CD4-positive, alpha-beta memory T cell (primary cell): ENCODE measurements around the gene GRIP2. TPM values are rescaled to one million over a fixed set of nuclear protein-coding genes. Genes with fewer than 3 reads are reported as not detected.

Experiments
- CTCF ChIA-PET: fragments of 350-600 bp; sonication (Branson Sonifier 250); formaldehyde crosslinking; loops from one replicate; lab custom pipeline; 2021; ENCODE audit warnings: inconsistent platforms; ENCODE audit not compliant: partially characterized antibody; lab: Charles Lee
- POLR2A ChIA-PET: fragments of 350-600 bp; sonication (Branson Sonifier 250); formaldehyde crosslinking; loops from one replicate; lab custom pipeline; 2021; ENCODE audit not compliant: partially characterized antibody; lab: Charles Lee
- DNase-seq, 5 donors: peaks; one replicate each; pipeline versions ENCODE4 v3.0.0 to v3.0.0-alpha.2; 2020 to 2022; ENCODE audit warnings: mixed read lengths in 1 of 5
- H3K27ac ChIP-seq: one replicate; pipeline ENCODE4 v1.7.0; 2013; ENCODE audit warnings: low read depth, low read length
- H3K27me3 ChIP-seq: 2 replicates; pipeline ENCODE4 v1.7.0; 2013; ENCODE audit warnings: mild to moderate bottlenecking, low read length, moderate library complexity; ENCODE audit not compliant: insufficient read depth
- H3K36me3 ChIP-seq: 2 replicates; pipeline ENCODE4 v1.7.0; 2013; ENCODE audit warnings: mild to moderate bottlenecking, low read length, moderate library complexity; ENCODE audit not compliant: insufficient read depth
- H3K4me1 ChIP-seq: 2 replicates; pipeline ENCODE4 v1.7.0; 2013; ENCODE audit warnings: mild to moderate bottlenecking, low read length, moderate library complexity; ENCODE audit not compliant: insufficient read depth
- H3K4me3 ChIP-seq, 2 donors: one replicate each; pipeline ENCODE4 v1.7.0; 2013; ENCODE audit warnings: low read length in 2 of 2, mild to moderate bottlenecking in 1 of 2
- H3K9me3 ChIP-seq, 2 donors: one replicate each; pipeline ENCODE4 v1.7.0; 2013; ENCODE audit warnings: low read length in 2 of 2, control low read depth in 1 of 2; ENCODE audit not compliant: control insufficient read depth in 1 of 2
- H3K27ac Mint-ChIP-seq, 7 donors: one replicate each; pipeline ENCODE4 v1.8.0; 2020 to 2021; ENCODE audit warnings: mixed read lengths in 7 of 7, mild to moderate bottlenecking in 6 of 7, inconsistent platforms in 3 of 7, moderate library complexity in 3 of 7
- H3K27me3 Mint-ChIP-seq, 2 donors: one replicate each; pipeline ENCODE4 v1.8.0; 2020 to 2021; ENCODE audit warnings: mixed read lengths in 2 of 2
- H3K36me3 Mint-ChIP-seq, 2 donors: one replicate each; pipeline ENCODE4 v1.8.0; 2020 to 2021; ENCODE audit warnings: mixed read lengths in 2 of 2, inconsistent platforms in 1 of 2, mild to moderate bottlenecking in 1 of 2
- H3K4me1 Mint-ChIP-seq, 4 donors: one replicate each; pipeline ENCODE4 v1.8.0; 2020 to 2021; ENCODE audit warnings: mixed read lengths in 4 of 4, mild to moderate bottlenecking in 1 of 4
- H3K4me3 Mint-ChIP-seq, 8 donors: one replicate each; pipeline ENCODE4 v1.8.0; 2020 to 2021; ENCODE audit warnings: mixed read lengths in 8 of 8, mild to moderate bottlenecking in 7 of 8, moderate library complexity in 6 of 8, inconsistent platforms in 3 of 8
- H3K9me3 Mint-ChIP-seq, 8 donors: one replicate each; pipeline ENCODE4 v1.8.0; 2020 to 2021; ENCODE audit warnings: mixed read lengths in 8 of 8, mild to moderate bottlenecking in 5 of 8, inconsistent platforms in 3 of 8, moderate library complexity in 1 of 8
- intact Hi-C: fragments of 100-400 bp; cut with micrococcal nuclease; formaldehyde crosslinking; loops from one replicate; pipeline ENCODE4 v1.15.1; 2023
- polyA plus RNA-seq, 2 donors: library from polyadenylated mRNA; unstranded; fragments of 300-500 nt; fragmentation: Illumina TruSeq; gene quantifications; one replicate each; pipeline ENCODE4 v1.2.3, GENCODE V29; 2021
- total RNA-seq, 2 experiments: library from RNA; stranded (reverse); gene quantifications; one replicate each; pipeline ENCODE4 v1.2.3, GENCODE V29; 2021

The GRIP2 gene
- total and polyA plus RNA-seq, 4 experiments from 2014 or later, result not detected

GRCh38 chr3:14483286-14483685 is 56.9 kb downstream of the GRIP2 start:
- Mint-ChIP-seq H3K36me3 (peaks cover 47 to 90% of the 10 kb centered on the region in 2 donors), H3K27ac (no peak overlapping the region), H3K4me3 (no peak overlapping the region), H3K27me3 (no peaks in the 10 kb centered on the region), H3K4me1 (peaks cover 0 to 1% (median under 1%) of the 10 kb centered on the region in 4 donors), H3K9me3 (no peaks in the 10 kb centered on the region)
- no peaks in the 10 kb centered on the region for H3K27me3 ChIP-seq
- no peak overlapping the region for H3K4me3 ChIP-seq
- ChIA-PET POLR2A (no interaction called here), CTCF (interaction anchor here (0.8 to 1.4 kb wide), 2 partner anchors 16 to 25 kb away, joined by 3 to 5 read pairs; no protein-coding TSS in a partner anchor)
- H3K4me1 ChIP-seq, result no peaks in the 10 kb centered on the region
- no peak overlapping the region for H3K27ac ChIP-seq
- H3K9me3 ChIP-seq, result no peaks in the 10 kb centered on the region
- H3K36me3 ChIP-seq, result peaks cover 75% of the 10 kb centered on the region
- intact Hi-C loops, result no loop called here
- DNase-seq, result no peak

DNA sequence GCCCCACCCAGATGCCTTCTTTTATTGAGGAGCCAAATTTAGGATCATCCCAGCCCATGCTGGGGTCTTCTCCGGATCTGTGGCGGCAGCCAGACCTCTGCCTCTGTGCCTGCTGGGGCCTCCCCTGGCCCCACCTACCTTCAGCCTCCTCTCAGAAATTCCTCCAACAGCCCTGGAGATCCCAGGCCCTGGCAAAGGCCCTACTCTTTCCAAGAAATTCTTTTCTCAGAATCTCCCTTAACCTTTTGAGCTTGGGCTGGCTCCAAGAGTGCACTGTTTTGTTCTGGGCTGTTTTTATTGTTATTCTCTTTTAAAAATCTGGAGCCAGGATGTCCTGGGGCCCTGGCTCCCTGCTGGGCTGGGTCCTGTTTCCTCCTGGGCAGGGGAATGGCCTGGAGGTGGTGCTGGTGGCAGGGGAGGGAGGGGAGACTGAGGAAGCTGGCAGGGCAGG is 57.8 kb downstream of the GRIP2 start:
- no peaks in the 10 kb centered on the region for H3K27me3 Mint-ChIP-seq
- H3K27ac ChIP-seq, result no peak overlapping the region
- peaks cover 0 to 1% (median under 1%) of the 10 kb centered on the region in 4 donors for H3K4me1 Mint-ChIP-seq
- no peaks in the 10 kb centered on the region for H3K9me3 ChIP-seq
- CTCF ChIA-PET, result no interaction called here
- H3K36me3 Mint-ChIP-seq, result peaks cover 54 to 92% of the 10 kb centered on the region in 2 donors
- POLR2A ChIA-PET, result no interaction called here
- peak overlapping the region in 1 of 7 donors; percentile 35 for H3K27ac Mint-ChIP-seq
- no peak overlapping the region for H3K4me3 ChIP-seq
- peaks cover 75% of the 10 kb centered on the region for H3K36me3 ChIP-seq
- no peaks in the 10 kb centered on the region for H3K4me1 ChIP-seq
- no peak overlapping the region for H3K4me3 Mint-ChIP-seq
- DNase-seq, result no peak
- H3K27me3 ChIP-seq, result no peaks in the 10 kb centered on the region
- H3K9me3 Mint-ChIP-seq, result no peaks in the 10 kb centered on the region
- intact Hi-C loops, result no loop called here

DNA sequence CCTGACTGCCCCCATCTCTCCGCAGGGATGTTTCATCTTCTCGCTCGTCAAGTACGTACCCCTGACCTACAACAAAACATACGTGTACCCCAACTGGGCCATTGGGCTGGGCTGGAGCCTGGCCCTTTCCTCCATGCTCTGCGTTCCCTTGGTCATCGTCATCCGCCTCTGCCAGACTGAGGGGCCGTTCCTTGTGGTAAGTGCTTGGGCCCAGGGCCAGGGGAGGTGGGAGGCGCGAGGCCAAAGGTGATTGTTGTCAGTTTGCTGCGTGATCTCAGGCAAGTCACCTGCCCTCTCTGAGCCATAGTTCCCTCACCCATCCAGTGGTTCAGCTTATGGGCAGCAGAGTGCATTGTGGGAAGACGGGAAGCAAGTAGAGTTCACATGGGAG is 58.5 kb downstream of the GRIP2 start:
- no peak for DNase-seq
- H3K9me3 Mint-ChIP-seq, result no peaks in the 10 kb centered on the region
- no peaks in the 10 kb centered on the region for H3K27me3 Mint-ChIP-seq
- no peak overlapping the region for H3K27ac ChIP-seq
- peaks cover 51 to 91% of the 10 kb centered on the region in 2 donors for H3K36me3 Mint-ChIP-seq
- intact Hi-C loops, result no loop called here
- CTCF ChIA-PET, result no interaction called here
- peak overlapping the region in 2 of 7 donors; percentile 27 to 58 for H3K27ac Mint-ChIP-seq
- H3K4me3 ChIP-seq, result no peak overlapping the region
- no peaks in the 10 kb centered on the region for H3K27me3 ChIP-seq
- no peaks in the 10 kb centered on the region for H3K9me3 ChIP-seq
- POLR2A ChIA-PET, result no interaction called here
- peaks cover 0 to 1% (median 0%) of the 10 kb centered on the region in 4 donors for H3K4me1 Mint-ChIP-seq
- H3K36me3 ChIP-seq, result peaks cover 81% of the 10 kb centered on the region
- no peak overlapping the region for H3K4me3 Mint-ChIP-seq
- no peaks in the 10 kb centered on the region for H3K4me1 ChIP-seq

- ChIA-PET POLR2A (no interaction called here), CTCF (no interaction called here)
- Mint-ChIP-seq H3K27ac (peak overlapping the region in 3 of 7 donors; percentile 65 to 86 (median 79)), H3K36me3 (peaks cover 50 to 90% of the 10 kb centered on the region in 2 donors), H3K27me3 (no peaks in the 10 kb centered on the region), H3K4me3 (no peak overlapping the region), H3K4me1 (peaks cover 0 to 1% (median 0%) of the 10 kb centered on the region in 4 donors), H3K9me3 (no peaks in the 10 kb centered on the region)
- Histone ChIP-seq H3K36me3 (peaks cover 85% of the 10 kb centered on the region), H3K27me3 (no peaks in the 10 kb centered on the region), H3K9me3 (no peaks in the 10 kb centered on the region), H3K27ac (no peak overlapping the region), H3K4me1 (no peaks in the 10 kb centered on the region), H3K4me3 (no peak overlapping the region)
- intact Hi-C loops, result no loop called here
- DNase-seq, result no peak
Measured at GRCh38 chr3:14481018-14481645, 59.0 kb downstream of the GRIP2 start.

DNA sequence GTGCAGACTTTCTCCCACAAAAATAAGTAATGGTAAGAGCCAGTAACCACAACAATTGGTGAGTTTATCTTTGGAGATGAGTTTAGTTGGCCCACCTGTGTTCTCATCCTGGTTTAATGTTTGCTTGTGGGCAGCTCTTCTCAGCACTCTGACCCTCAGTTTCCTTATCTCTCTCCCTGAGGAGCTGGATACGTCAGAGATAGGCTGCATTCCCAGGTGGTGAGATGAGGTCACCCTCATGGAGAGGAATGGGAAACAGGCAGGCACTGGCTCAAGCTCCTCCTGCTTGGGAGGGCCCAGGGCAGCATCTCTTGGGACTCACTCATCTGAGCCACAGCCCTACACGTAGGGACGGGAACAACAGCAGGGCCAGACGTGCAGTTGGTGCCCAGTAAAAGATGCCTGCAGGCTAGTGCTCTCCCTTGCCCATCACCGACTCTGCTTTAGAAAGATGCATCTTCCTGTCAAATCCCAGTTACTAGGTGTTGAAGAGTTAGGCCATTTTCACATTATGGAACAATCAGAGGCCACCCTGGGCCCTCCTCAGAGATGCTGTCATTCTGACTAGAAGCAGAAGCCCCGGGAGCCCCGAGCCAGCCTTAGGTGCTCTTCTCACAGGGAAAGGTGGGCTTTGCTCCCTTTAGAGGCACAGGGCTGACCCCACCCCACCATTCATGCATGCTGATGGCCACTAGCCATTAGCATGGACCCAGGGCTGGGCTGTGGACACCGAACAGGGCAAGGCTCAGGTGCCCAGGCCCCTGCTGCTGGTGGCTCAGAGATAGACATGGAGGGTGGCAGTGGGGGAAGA is 59.7 kb downstream of the GRIP2 start:
- ChIA-PET CTCF (interaction anchor here (1.1 to 2.0 kb wide), 3 partner anchors 19 to 219 kb away, joined by 3 to 8 read pairs (median 3); no protein-coding TSS in a partner anchor), POLR2A (no interaction called here)
- Histone ChIP-seq H3K27me3 (no peaks in the 10 kb centered on the region), H3K4me1 (no peaks in the 10 kb centered on the region), H3K27ac (no peak overlapping the region), H3K36me3 (peaks cover 79% of the 10 kb centered on the region), H3K4me3 (no peak overlapping the region), H3K9me3 (no peaks in the 10 kb centered on the region)
- H3K4me1 Mint-ChIP-seq, result peaks cover 0 to 1% (median 0%) of the 10 kb centered on the region in 4 donors
- intact Hi-C loops, result no loop called here
- no peak overlapping the region for H3K4me3 Mint-ChIP-seq
- H3K36me3 Mint-ChIP-seq, result peaks cover 52 to 87% of the 10 kb centered on the region in 2 donors
- H3K9me3 Mint-ChIP-seq, result peaks cover 0 to 2% (median 0%) of the 10 kb centered on the region in 8 donors
- DNase-seq, result no peak
- H3K27ac Mint-ChIP-seq, result peak overlapping the region in 1 of 7 donors; percentile 79
- H3K27me3 Mint-ChIP-seq, result no peaks in the 10 kb centered on the region

DNA sequence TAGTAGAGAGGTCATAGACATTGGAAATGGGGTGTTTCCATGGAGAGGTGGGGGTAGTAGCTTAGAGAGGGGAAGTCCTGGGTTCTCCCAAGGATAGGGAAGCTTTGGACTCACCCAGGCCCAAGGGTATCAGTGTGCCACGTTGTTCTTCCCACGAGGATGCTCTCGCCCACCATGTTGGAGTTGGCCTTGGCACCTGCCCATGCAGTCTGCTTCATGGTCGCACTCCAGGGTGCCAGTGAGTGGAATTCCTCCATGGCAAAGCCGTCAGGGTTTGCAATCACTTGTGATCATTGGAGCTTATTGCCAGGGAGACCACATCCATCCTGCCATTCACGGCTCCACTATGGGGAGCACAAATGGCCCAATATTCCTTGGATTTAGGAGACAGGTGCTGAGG is 60.6 kb downstream of the GRIP2 start:
- no peaks in the 10 kb centered on the region for H3K27me3 ChIP-seq
- H3K4me1 Mint-ChIP-seq, result peaks cover 0 to 1% (median 0%) of the 10 kb centered on the region in 4 donors
- intact Hi-C loops, result no loop called here
- peaks cover 75% of the 10 kb centered on the region for H3K36me3 ChIP-seq
- no peak for DNase-seq
- no peaks in the 10 kb centered on the region for H3K27me3 Mint-ChIP-seq
- ChIA-PET POLR2A (no interaction called here), CTCF (interaction anchor here (1.1 to 2.0 kb wide), 3 partner anchors 19 to 218 kb away, joined by 3 to 8 read pairs (median 3); no protein-coding TSS in a partner anchor)
- no peak overlapping the region for H3K27ac Mint-ChIP-seq
- no peak overlapping the region for H3K4me3 ChIP-seq
- H3K27ac ChIP-seq, result no peak overlapping the region
- no peaks in the 10 kb centered on the region for H3K9me3 ChIP-seq
- peaks cover 0 to 2% (median 0%) of the 10 kb centered on the region in 8 donors for H3K9me3 Mint-ChIP-seq
- peaks cover 44 to 81% of the 10 kb centered on the region in 2 donors for H3K36me3 Mint-ChIP-seq
- no peaks in the 10 kb centered on the region for H3K4me1 ChIP-seq
- H3K4me3 Mint-ChIP-seq, result no peak overlapping the region

- DNase-seq, result no peak
- CTCF ChIA-PET, result interaction anchor here (1.5 to 2.0 kb wide), 3 partner anchors 12 to 30 kb away, joined by 3 to 8 read pairs (median 4); no protein-coding TSS in a partner anchor
- intact Hi-C loops, result no loop called here
- Histone ChIP-seq H3K9me3 (no peaks in the 10 kb centered on the region), H3K36me3 (peaks cover 73% of the 10 kb centered on the region), H3K4me1 (no peaks in the 10 kb centered on the region), H3K4me3 (no peak overlapping the region), H3K27ac (no peak overlapping the region), H3K27me3 (no peaks in the 10 kb centered on the region)
- Mint-ChIP-seq H3K9me3 (peaks cover 0 to 2% (median 0%) of the 10 kb centered on the region in 8 donors), H3K27me3 (no peaks in the 10 kb centered on the region), H3K4me3 (no peak overlapping the region), H3K27ac (peak overlapping the region in 1 of 7 donors; percentile 9), H3K36me3 (peaks cover 39 to 81% of the 10 kb centered on the region in 2 donors), H3K4me1 (peaks cover 0 to 1% (median 0%) of the 10 kb centered on the region in 4 donors)
- POLR2A ChIA-PET, result no interaction called here
Measured at GRCh38 chr3:14478956-14479550, 61.1 kb downstream of the GRIP2 start.
